Measurements from ENCODE around the gene PDZD2.

Gene PDZD2

DNA sequence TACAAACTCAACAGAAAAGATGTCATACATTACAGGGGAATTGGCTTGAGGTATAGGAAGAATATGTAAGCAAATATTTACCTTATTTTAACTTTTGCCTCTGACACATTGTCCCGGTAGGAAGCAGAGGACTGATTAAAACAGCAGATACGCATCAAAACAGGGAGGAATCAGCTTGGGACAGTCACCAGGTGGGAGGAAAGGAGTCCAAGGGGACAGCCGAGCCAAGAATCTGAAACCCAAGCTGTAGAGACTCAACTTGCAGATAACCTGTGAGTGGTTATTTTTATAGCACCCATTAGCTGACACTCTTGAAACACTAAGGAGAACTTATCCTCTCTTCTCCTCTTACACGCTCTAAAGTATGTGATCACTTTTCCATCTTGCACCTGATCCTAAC lies 22.3 kb downstream of the PDZD2 start:
- Histone ChIP-seq H3K9ac (no peak overlapping the region), H3K4me2 (ENCODE audit: low read length) (no peak overlapping the region), H3K9me3 (ENCODE audit: control insufficient read depth, low read length) (no peaks in the 10 kb centered on the region), H3K79me2 (no peaks in the 10 kb centered on the region), H3K4me3 (ENCODE audit: low read depth, low read length) (no peak overlapping the region), H3K27me3 (ENCODE audit: control insufficient read depth, insufficient read depth, low read length) (no peaks in the 10 kb centered on the region), H3K4me1 (no peaks in the 10 kb centered on the region), H3K36me3 (ENCODE audit: control insufficient read depth, insufficient read depth, low read length) (no peaks in the 10 kb centered on the region), H2AFZ (no peak overlapping the region), H3K27ac (no peak overlapping the region)
- TF ChIP-seq, protein P1, sequence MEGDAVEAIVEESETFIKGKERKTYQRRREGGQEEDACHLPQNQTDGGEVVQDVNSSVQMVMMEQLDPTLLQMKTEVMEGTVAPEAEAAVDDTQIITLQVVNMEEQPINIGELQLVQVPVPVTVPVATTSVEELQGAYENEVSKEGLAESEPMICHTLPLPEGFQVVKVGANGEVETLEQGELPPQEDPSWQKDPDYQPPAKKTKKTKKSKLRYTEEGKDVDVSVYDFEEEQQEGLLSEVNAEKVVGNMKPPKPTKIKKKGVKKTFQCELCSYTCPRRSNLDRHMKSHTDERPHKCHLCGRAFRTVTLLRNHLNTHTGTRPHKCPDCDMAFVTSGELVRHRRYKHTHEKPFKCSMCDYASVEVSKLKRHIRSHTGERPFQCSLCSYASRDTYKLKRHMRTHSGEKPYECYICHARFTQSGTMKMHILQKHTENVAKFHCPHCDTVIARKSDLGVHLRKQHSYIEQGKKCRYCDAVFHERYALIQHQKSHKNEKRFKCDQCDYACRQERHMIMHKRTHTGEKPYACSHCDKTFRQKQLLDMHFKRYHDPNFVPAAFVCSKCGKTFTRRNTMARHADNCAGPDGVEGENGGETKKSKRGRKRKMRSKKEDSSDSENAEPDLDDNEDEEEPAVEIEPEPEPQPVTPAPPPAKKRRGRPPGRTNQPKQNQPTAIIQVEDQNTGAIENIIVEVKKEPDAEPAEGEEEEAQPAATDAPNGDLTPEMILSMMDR (IDR thresholded peaks at IDR 0.05): no peak

GRCh38 chr5:31663519-31663918 lies 24.6 kb downstream of the PDZD2 start:
- TF ChIP-seq, protein P1 (IDR thresholded peaks at IDR 0.05): no peak
- H3K27me3 ChIP-seq (ENCODE audit: control insufficient read depth, insufficient read depth, low read length): no peaks in the 10 kb centered on the region

DNA sequence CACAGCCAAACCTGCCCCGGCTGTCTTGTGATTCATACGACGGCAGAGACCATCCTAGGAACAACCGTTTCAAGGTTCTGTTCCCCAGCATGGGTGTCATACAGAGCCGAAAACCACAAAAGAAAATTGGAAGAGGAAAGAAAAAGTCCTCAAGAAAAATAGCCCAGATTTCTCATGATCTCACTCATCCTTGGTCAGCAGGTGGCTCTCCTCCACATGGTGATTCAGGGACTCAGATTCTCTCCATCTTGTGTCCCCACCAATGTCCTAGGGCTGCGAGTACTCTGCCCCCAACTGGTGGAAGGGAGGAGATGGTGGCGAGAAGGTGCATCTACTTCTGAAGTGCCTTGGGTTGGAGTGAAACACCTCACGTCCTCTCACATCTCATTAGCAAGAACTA lies 25.6 kb downstream of the PDZD2 start:
- H3K79me2 ChIP-seq: no peaks in the 10 kb centered on the region
- TF ChIP-seq, protein P1 (IDR thresholded peaks at IDR 0.05): no peak
- no peak overlapping the region for H3K27ac ChIP-seq
- H3K9me3 ChIP-seq (ENCODE audit: control insufficient read depth, low read length): no peaks in the 10 kb centered on the region
- H3K4me1 ChIP-seq: no peaks in the 10 kb centered on the region
- H3K27me3 ChIP-seq (ENCODE audit: control insufficient read depth, insufficient read depth, low read length): no peaks in the 10 kb centered on the region
- no peak overlapping the region for H3K4me2 ChIP-seq (ENCODE audit: low read length)
- H3K4me3 ChIP-seq (ENCODE audit: low read depth, low read length): no peak overlapping the region
- no peak overlapping the region for H2AFZ ChIP-seq
- H3K36me3 ChIP-seq (ENCODE audit: control insufficient read depth, insufficient read depth, low read length): no peaks in the 10 kb centered on the region
- no peak overlapping the region for H3K9ac ChIP-seq

More at GRCh38 chr5:31663519-31663918, 24.6 kb downstream of the PDZD2 start:
- no peaks in the 10 kb centered on the region for H3K4me1 ChIP-seq
- no peak overlapping the region for H3K9ac ChIP-seq
- H3K79me2 ChIP-seq: no peaks in the 10 kb centered on the region
- no peaks in the 10 kb centered on the region for H3K9me3 ChIP-seq (ENCODE audit: control insufficient read depth, low read length)
- no peak overlapping the region for H3K4me2 ChIP-seq (ENCODE audit: low read length)
- H3K27ac ChIP-seq: no peak overlapping the region
- H2AFZ ChIP-seq: no peak overlapping the region
- no peaks in the 10 kb centered on the region for H3K36me3 ChIP-seq (ENCODE audit: control insufficient read depth, insufficient read depth, low read length)
- no peak overlapping the region for H3K4me3 ChIP-seq (ENCODE audit: low read depth, low read length)

- Histone ChIP-seq H3K79me2 (no peaks in the 10 kb centered on the region), H3K4me3 (ENCODE audit: low read depth, low read length) (no peak overlapping the region), H3K9ac (no peak overlapping the region), H3K4me1 (no peaks in the 10 kb centered on the region), H3K27me3 (ENCODE audit: control insufficient read depth, insufficient read depth, low read length) (no peaks in the 10 kb centered on the region), H3K36me3 (ENCODE audit: control insufficient read depth, insufficient read depth, low read length) (no peaks in the 10 kb centered on the region), H3K4me2 (ENCODE audit: low read length) (no peak overlapping the region), H3K9me3 (ENCODE audit: control insufficient read depth, low read length) (no peaks in the 10 kb centered on the region), H3K27ac (no peak overlapping the region), H2AFZ (no peak overlapping the region)
- TF ChIP-seq, protein P1 (IDR thresholded peaks at IDR 0.05): no peak
These were observed 32.4 kb downstream of the PDZD2 start for GRCh38 chr5:31671339-31671741.

DNA sequence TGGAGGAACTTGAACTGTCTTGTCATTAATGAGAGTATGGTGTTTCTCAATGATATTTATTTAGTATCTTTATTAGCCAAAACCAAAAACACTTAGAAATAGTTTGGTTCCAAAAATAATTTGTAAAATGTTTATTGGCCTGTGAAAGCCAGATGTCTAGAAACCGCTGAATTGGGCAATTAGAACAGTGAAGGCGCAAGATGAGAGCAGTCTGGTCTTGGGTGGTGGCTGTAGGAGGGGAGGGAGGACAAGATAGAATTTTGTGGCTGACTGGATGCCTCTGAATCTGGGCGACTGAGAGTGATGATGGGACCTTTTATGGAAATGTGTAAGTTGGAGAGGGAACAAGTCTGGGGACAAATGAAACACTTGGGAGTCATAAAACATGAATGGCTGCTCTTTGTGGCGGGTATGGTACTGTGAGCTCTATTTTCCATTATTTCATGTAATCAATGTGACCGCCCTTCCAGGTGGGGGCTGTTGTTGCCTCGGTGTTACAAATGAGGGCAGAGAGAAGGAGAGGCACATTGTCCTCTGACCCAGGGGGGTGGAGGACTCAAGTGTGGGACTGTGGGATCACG lies 35.5 kb downstream of the PDZD2 start:
- H3K4me3 ChIP-seq (ENCODE audit: low read depth, low read length): no peak overlapping the region
- no peaks in the 10 kb centered on the region for H3K36me3 ChIP-seq (ENCODE audit: control insufficient read depth, insufficient read depth, low read length)
- no peaks in the 10 kb centered on the region for H3K27me3 ChIP-seq (ENCODE audit: control insufficient read depth, insufficient read depth, low read length)
- no peak overlapping the region for H3K27ac ChIP-seq
- H3K4me1 ChIP-seq: no peaks in the 10 kb centered on the region
- TF ChIP-seq, protein P1 (IDR thresholded peaks at IDR 0.05): no peak
- no peaks in the 10 kb centered on the region for H3K79me2 ChIP-seq
- no peak overlapping the region for H3K4me2 ChIP-seq (ENCODE audit: low read length)
- H3K9me3 ChIP-seq (ENCODE audit: control insufficient read depth, low read length): no peaks in the 10 kb centered on the region
- no peak overlapping the region for H2AFZ ChIP-seq
- no peak overlapping the region for H3K9ac ChIP-seq
